ENCODE data around the gene FA2H.

- no peak for TF ChIP-seq CTCF (IDR thresholded peaks at IDR 0.05)
- no peak for TF ChIP-seq POLR2A (IDR thresholded peaks at IDR 0.05)
Measured at GRCh38 chr16:74748616-74749026, 26.0 kb downstream of the FA2H start.

All from sigmoid colon (tissue), 3 donors.